GM23248 (cell line): Measurements from ENCODE around the gene LRBA.

Experiments
- EZH2 ChIP-seq: fragments of 200-600 bp; sonication (generic); IDR thresholded peaks from 2 replicates; pipeline ENCODE4 v1.6.1; 2018; ENCODE audit warnings: antibody characterized with exemption, mild to moderate bottlenecking; ENCODE audit not compliant: insufficient read depth, poor library complexity, severe bottlenecking
- EZH2phosphoT487 ChIP-seq: fragments of 200-600 bp; sonication (generic); IDR thresholded peaks from 2 replicates; pipeline ENCODE4 v1.6.1; 2018; ENCODE audit warnings: antibody characterized with exemption, moderate library complexity, mild to moderate bottlenecking, low read depth; ENCODE audit not compliant: insufficient read depth

DNA sequence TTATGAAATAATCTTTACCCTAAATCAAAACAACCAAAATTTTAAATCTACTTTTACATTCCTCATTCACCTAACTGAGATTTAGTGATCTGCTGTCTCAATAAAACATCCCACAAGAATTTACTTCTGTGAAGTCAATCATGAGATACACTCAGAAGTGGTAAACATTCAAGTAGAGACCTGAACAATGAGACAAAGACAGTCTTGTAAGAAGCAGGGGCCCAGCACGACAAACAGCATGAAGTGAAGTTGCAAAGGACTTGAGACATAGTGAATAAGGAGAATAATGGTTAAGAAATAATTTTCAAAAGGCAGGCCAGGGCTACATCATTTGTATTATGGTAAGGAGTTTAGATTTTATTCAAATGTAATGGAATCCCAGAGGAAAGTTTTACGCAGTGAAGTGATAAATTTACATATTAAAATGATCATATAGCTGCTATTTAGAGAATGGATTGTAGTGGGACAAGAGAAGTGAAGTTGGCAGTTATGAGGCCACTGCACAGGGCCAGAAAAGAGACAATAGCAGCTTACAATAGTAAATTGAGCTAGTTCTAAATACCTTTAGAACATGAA is 331.2 kb downstream of the LRBA start:
- TF ChIP-seq EZH2 (no peak), EZH2phosphoT487 (no peak)
